Loucy (cell line): ENCODE data around the gene GPR150.

Source experiments
- CTCF ChIP-seq: fragments of 200-600 bp; sonication (generic); conservative IDR thresholded peaks from 2 replicates; pipeline ENCODE4 v1.5.1; 2014; ENCODE audit warnings: mild to moderate bottlenecking, antibody characterized with exemption, low read length
- EZH2phosphoT487 ChIP-seq: fragments of 200-600 bp; IDR thresholded peaks from 2 replicates; pipeline ENCODE4 v1.6.1; 2018; ENCODE audit warnings: antibody characterized with exemption, mild to moderate bottlenecking, moderate library complexity, borderline replicate concordance

- TF ChIP-seq CTCF (no peak), EZH2phosphoT487 (no peak)
These were observed 33.0 kb downstream of the GPR150 start for GRCh38 chr5:95652849-95653248.
